Panc1 (cell line): Measurements from ENCODE around the gene GLCCI1. TPM values are rescaled to one million over a fixed set of nuclear protein-coding genes. Genes with fewer than 3 reads are reported as not detected.

Experiments used
- ATAC-seq: fragments of 200-7000 bp; cut with Tn5 transposase; 2 replicates; pipeline ENCODE4 v1.9.1; 2020; ENCODE audit warnings: mild to moderate bottlenecking, moderate library complexity
- BruUV-seq: library from RNA; stranded (reverse); fragments of 400-500 nt; replicated peaks from 2 replicates; lab custom pipeline; 2021; lab: Mats Ljungman, UMichigan
- CTCF ChIA-PET: fragments of 300-600 bp; sonication (Branson Sonifier 250); formaldehyde crosslinking; loops from one replicate; lab custom pipeline; 2022; ENCODE audit warnings: antibody characterized with exemption; lab: Charles Lee
- POLR2A ChIA-PET: fragments of 300-600 bp; sonication (Branson Sonifier 250); formaldehyde crosslinking; loops from one replicate; lab custom pipeline; 2022; ENCODE audit warnings: antibody characterized with exemption; lab: Charles Lee
- DNase-seq: peaks from one replicate; pipeline ENCODE4 v3.0.0-alpha.2; 2010; ENCODE audit warnings: low read depth, low spot score
- H3K27ac ChIP-seq: 2 replicates; pipeline ENCODE4 v1.5.1; 2011; ENCODE audit warnings: mild to moderate bottlenecking, low read length, inconsistent platforms
- H3K27me3 ChIP-seq: fragments of 200-500 bp; sonication (Bioruptor generic); 2 replicates; pipeline ENCODE4 v1.6.0; 2014; ENCODE audit warnings: low read length, inconsistent platforms; ENCODE audit not compliant: control insufficient read depth, insufficient read depth
- H3K36me3 ChIP-seq: fragments of 200-500 bp; sonication (Bioruptor generic); 2 replicates; pipeline ENCODE4 v1.5.1; 2014; ENCODE audit warnings: inconsistent platforms, mild to moderate bottlenecking, low read length, moderate library complexity; ENCODE audit not compliant: control insufficient read depth, insufficient read depth
- H3K4me1 ChIP-seq: 2 replicates; pipeline ENCODE4 v1.5.1; 2011; ENCODE audit warnings: inconsistent platforms, mild to moderate bottlenecking, low read length, moderate library complexity; ENCODE audit not compliant: control insufficient read depth, insufficient read depth
- H3K4me3 ChIP-seq, 2 experiments: 2 replicates each; pipeline ENCODE4 v1.5.1; 2011 to 2012; ENCODE audit warnings: low read depth in 2 of 2, low read length in 2 of 2, mild to moderate bottlenecking in 2 of 2, inconsistent platforms in 1 of 2, moderate library complexity in 1 of 2
- H3K9me3 ChIP-seq: fragments of 200-500 bp; sonication (Bioruptor generic); 2 replicates; pipeline ENCODE4 v1.5.1; 2014; ENCODE audit warnings: low read depth, mild to moderate bottlenecking, inconsistent platforms, low read length, moderate library complexity; ENCODE audit not compliant: control insufficient read depth, insufficient read depth
- CTCF ChIP-seq: fragments of 450-650 bp; IDR thresholded peaks from 2 replicates; pipeline ENCODE4 v1.5.1; 2017; ENCODE audit warnings: mild to moderate bottlenecking
- POLR2AphosphoS5 ChIP-seq: IDR thresholded peaks from 2 replicates; pipeline ENCODE4 v1.6.1; 2012; ENCODE audit warnings: mild to moderate bottlenecking, low read depth, low read length, moderate library complexity
- REST ChIP-seq, 2 experiments: IDR thresholded peaks; 2 replicates each; pipeline ENCODE4 v1.6.1; 2011 to 2012; ENCODE audit warnings: low read depth in 2 of 2, control low read depth in 1 of 2, low read length in 1 of 2, mild to moderate bottlenecking in 1 of 2, moderate library complexity in 1 of 2; ENCODE audit not compliant: insufficient read depth in 1 of 2
- SIN3A ChIP-seq: IDR thresholded peaks from 2 replicates; pipeline ENCODE4 v1.6.1; 2012; ENCODE audit warnings: low read depth, mild to moderate bottlenecking, low read length, moderate library complexity, borderline replicate concordance; ENCODE audit not compliant: insufficient read depth
- TCF7L2 ChIP-seq: IDR thresholded peaks from 2 replicates; pipeline ENCODE4 v1.6.1; 2011; ENCODE audit warnings: mild to moderate bottlenecking, low read depth, low read length, inconsistent platforms
- in situ Hi-C: cut with HindIII; loops from 2 replicates; pipeline ENCODE4 v1.10.0; 2016; ENCODE audit warnings: low sequenced_read_pairs, low pct_unique_long_range_greater_than_20kb
- intact Hi-C: fragments of 100-400 bp; cut with micrococcal nuclease; formaldehyde crosslinking; loops from one replicate; pipeline ENCODE4 v1.10.0; 2022; ENCODE audit not compliant: unreplicated experiment
- total RNA-seq: library from RNA; stranded (reverse); gene quantifications from one replicate; pipeline ENCODE4 v1.2.1, GENCODE V29; 2021; ENCODE audit not compliant: unreplicated experiment

The GLCCI1 gene
- total RNA-seq, 1 experiment from 2014 or later: 36.4 TPM

GRCh38 chr7:8052824-8053223 lies 84.2 kb downstream of the GLCCI1 start:
- in situ Hi-C loops (no loop called here), intact Hi-C loops (no loop called here)
- POLR2A ChIA-PET: no interaction called here
- DNase-seq (no peak), ATAC-seq (no peak)
- Histone ChIP-seq H3K4me1 (no peaks in the 10 kb centered on the region), H3K36me3 (peaks cover 7% of the 10 kb centered on the region; the same call in 1 of the 2 replicates), H3K4me3 (no peak overlapping the region), H3K27ac (no peak overlapping the region), H3K27me3 (no peaks in the 10 kb centered on the region), H3K9me3 (no peaks in the 10 kb centered on the region)
- TF ChIP-seq CTCF (no peak), SIN3A (no peak), REST (IDR thresholded peaks at IDR 0.05; ENCODE audit: insufficient read depth in 1 of 2, low read depth in 2 of 2, low read length in 1 of 2) (no peak), POLR2AphosphoS5 (no peak), TCF7L2 (no peak)
- CTCF ChIA-PET: no interaction called here
- BruUV-seq: no TSS peak

- intact Hi-C loops (no loop called here), in situ Hi-C loops (no loop called here)
- CTCF ChIA-PET: no interaction called here
- Histone ChIP-seq H3K4me3 (no peak overlapping the region), H3K9me3 (no peaks in the 10 kb centered on the region), H3K4me1 (no peaks in the 10 kb centered on the region), H3K27me3 (no peaks in the 10 kb centered on the region), H3K27ac (no peak overlapping the region), H3K36me3 (peaks cover 7% of the 10 kb centered on the region; the same call in 1 of the 2 replicates)
- TF ChIP-seq REST (IDR thresholded peaks at IDR 0.05; ENCODE audit: insufficient read depth in 1 of 2, low read depth in 2 of 2, low read length in 1 of 2) (no peak), CTCF (no peak), POLR2AphosphoS5 (no peak), TCF7L2 (no peak), SIN3A (no peak)
- DNase-seq (no peak), ATAC-seq (no peak)
- no TSS peak for BruUV-seq
- POLR2A ChIA-PET: no interaction called here
Observed at GRCh38 chr7:8056439-8056838, 87.8 kb downstream of the GLCCI1 start.
